DLD1 (cell line): Measurements from ENCODE around the gene CSN2.

Source experiments
- in situ Hi-C: cut with HindIII; loops from 2 replicates; pipeline ENCODE4 v1.10.0; 2017; ENCODE audit warnings: low sequenced_read_pairs

Gene CSN2

GRCh38 chr4:69909195-69909594 is 56.3 kb downstream of the CSN2 start:
- in situ Hi-C loops, result no loop called here

GRCh38 chr4:69907151-69907550 is 58.4 kb downstream of the CSN2 start:
- in situ Hi-C loops, result no loop called here
